Stimulated activated CD8-positive, alpha-beta memory T cell treated with anti-CD3 and anti-CD28 coated beads, Interleukin-4, amount 100 ng/mL, for 1 hour (primary cell): Measurements from ENCODE around the gene NDFIP1.

Experiments used
- DNase-seq, 2 donors: peaks; one replicate each; pipeline ENCODE4 v3.0.0-alpha.2; 2020; ENCODE audit warnings: low read depth in 2 of 2, low spot score in 1 of 2

The NDFIP1 gene

DNA sequence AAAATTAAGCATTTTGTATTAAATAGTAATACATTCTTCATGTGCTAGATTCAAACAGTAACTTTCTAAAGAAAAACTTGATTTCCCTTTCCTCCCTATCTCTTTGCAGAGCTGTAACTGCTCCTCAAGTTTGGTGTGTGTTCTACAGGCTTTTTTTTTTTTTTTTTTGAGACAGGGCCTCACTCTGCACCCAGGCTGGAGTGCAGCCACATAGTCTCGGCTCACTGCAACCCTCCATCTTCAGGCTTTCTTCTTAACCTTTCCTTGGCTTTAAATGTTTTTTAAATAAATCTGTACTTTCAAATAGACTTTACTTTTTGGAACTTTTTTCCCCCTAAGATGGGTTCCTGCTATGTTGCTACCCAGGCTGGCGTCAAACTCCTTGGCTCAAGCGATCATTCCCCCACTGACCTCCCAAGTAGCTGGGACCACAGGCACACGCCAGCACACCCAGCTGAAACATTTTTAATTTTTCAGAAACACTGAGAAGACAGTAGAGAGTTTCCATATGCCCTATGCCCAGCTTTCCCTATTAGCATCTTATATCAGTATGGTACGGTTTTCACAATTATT lies 9.1 kb downstream of the NDFIP1 start:
- no peak for DNase-seq

GRCh38 chr5:142118155-142118686 lies 9.6 kb downstream of the NDFIP1 start:
- no peak for DNase-seq

DNA sequence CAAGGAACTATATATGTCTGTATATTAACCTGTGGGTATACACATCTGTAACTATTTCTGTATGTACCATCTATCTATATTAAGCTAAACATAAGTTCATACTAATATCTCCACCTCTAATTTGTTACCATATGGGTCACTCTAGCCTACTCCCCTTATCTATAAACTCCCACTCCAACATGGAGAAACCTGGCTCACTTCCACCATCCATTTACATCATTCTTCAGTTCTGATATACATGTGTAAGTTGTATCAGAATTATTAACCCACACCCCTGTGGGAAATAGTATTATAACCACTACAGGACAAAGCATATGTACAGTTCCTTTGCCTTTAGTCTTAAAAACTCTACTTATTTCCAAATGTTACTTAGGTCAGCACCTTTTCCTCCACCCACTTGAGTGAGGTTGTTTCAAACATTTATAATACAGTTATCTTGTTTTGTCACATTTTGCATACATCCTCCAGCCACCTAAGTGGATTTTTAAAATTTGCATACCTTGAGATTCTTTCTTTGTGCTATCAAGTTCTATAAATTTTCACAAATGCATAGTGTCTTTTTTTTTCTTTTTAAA lies 10.6 kb downstream of the NDFIP1 start:
- no peak for DNase-seq

- no peak for DNase-seq
These were observed 11.8 kb downstream of the NDFIP1 start for GRCh38 chr5:142120247-142120935.

DNA sequence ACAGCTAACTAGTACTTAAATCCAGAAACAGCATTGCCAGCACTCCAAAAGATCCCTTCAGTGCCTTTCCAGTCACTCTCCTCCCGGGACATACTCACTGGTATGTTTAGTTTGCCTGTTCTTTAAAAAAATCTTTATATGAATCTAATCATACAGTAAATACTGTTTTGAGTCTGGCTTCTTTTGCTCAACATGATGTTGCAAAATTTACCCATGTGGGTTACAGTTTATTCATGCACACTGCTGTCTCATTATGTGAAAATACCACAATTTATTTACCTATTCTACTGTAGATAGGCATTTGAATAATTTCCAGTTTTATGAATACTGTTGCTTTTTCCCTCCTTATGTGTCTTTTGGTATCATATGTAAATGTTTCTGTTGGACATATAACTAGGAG lies 13.5 kb downstream of the NDFIP1 start:
- DNase-seq = no peak

DNA sequence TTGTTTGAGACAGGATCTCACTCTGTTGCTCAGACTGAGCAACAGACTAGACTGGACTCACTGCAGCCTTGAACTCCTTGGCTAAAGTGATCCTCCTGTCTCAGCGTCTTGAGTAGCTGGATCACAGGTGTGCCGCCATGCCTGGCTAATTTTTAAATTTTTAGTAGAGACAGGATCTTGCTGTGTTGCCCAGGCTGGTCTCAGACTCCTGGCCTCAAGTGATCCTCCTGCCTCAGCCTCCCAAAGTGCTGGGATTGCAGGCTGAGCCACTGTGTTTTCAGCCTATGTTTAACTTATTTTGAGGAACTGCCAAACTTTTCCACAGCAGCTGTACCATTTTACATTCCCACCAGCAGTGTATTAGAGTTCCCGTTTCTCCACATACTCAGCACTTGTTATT lies 16.8 kb downstream of the NDFIP1 start:
- DNase-seq = no peak

GRCh38 chr5:142125963-142126362 lies 17.4 kb downstream of the NDFIP1 start:
- no peak for DNase-seq

GRCh38 chr5:142128675-142129208 lies 20.2 kb downstream of the NDFIP1 start:
- no peak for DNase-seq

- DNase-seq = no peak
These were observed 21.0 kb downstream of the NDFIP1 start for GRCh38 chr5:142129446-142130066.

- DNase-seq = no peak
These were observed 22.8 kb downstream of the NDFIP1 start for GRCh38 chr5:142131394-142131793.

GRCh38 chr5:142132916-142133315 lies 24.3 kb downstream of the NDFIP1 start:
- DNase-seq = no peak

DNA sequence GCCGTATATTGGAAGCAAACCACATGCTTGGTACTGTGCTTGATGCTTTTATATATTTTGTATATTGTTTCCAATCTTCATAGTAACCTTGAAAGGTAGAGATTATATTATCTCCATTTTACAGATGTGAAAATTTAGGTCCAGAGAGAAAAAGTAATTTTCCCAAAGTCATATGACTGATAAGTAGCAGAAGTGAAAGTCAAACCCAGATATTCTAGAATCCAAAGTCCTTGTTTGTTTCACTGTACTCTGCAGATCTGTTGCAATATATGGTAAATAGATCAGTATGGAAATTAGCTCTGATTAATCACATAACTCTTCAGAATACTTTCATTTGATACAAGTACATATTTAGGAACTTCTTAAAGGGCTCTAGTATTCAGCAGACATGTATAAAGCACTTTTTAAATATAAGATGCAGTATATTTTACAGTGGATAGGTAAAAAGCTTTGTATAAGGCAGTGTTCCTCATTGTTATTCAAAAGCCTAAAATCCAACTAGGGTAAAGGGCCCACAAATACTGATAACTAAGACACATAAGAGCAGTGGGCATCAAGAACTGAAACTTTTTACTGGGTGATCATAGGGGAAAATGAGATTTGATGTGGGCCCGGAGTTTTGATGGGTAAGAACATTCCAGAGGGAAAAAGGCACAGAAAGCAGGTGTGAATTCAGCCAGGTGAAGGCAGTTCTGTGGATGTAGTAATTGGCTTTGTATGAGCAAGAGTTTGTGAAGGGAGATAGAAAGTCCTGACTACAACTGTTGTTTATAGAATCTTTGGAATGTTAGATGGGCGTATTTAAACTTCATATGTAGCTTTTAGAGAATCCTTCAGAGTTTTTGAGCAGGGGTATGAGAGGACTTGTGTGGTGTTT lies 25.0 kb downstream of the NDFIP1 start:
- DNase-seq = no peak

GRCh38 chr5:142134331-142135010 lies 25.9 kb downstream of the NDFIP1 start:
- no peak for DNase-seq

GRCh38 chr5:142141463-142141862 lies 32.9 kb downstream of the NDFIP1 start:
- DNase-seq = no peak

DNA sequence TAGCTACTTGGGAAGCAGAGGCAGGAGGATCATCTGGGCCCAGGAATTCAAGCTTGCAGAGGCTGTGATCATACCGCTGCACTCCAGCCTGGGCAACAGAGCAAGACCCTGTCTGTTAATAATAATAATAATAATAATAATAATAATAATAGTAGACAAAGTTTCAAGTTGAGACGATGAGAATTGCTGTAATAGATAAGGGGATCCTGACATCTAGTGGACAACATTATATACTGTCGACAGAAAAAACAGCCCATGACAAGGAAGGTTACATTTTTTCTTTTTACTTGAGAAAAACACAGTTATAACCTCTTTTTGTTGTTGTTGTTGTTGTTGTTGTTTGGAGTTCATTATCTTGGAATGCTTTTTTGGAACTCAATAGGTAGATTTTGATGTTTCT lies 35.3 kb downstream of the NDFIP1 start:
- DNase-seq = no peak

- DNase-seq = peak; percentile 9 to 33
These were observed 36.7 kb downstream of the NDFIP1 start for GRCh38 chr5:142145106-142145900.

DNA sequence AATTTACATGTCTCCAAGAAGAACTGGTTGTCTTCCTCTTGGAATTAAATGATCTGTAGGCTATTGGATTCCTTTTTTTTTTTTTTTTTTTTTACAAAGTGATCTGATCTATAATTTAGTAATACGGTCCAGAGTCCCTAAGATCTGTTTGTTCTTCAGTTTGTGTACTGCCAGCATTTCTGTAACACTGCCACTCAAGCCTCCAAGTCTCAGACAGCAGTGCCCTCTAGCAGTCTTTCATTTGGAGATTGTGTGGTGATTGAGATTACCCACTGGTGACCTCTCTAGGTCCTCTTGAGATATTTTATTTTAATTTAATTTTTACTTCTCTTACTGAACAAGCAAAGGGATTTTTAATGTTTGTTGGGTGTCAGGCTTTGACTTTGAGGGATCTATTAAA lies 40.8 kb downstream of the NDFIP1 start:
- DNase-seq = no peak

GRCh38 chr5:142150431-142150830 lies 41.9 kb downstream of the NDFIP1 start:
- no peak for DNase-seq
